ENCODE results near the gene ABCD1. TPM values are rescaled to one million over a fixed set of nuclear protein-coding genes. Genes with fewer than 3 reads are reported as not detected.
"Not testable (repeated sequence)": the region's sequence is repeated elsewhere in the genome, so short reads cannot be mapped to it uniquely, and the experiment has no call there.

The ABCD1 gene
- total and polyA plus RNA-seq, 5 donors = 11.0 to 15.9 (median 15.5) TPM

- H3K4me1 ChIP-seq (ENCODE audit: control insufficient read depth, insufficient read depth, low read length) = no peaks in the 10 kb centered on the region
- no peak overlapping the region for H3K4me3 ChIP-seq (ENCODE audit: low read length)
- no peaks in the 10 kb centered on the region for H3K27me3 ChIP-seq (ENCODE audit: control insufficient read depth, insufficient read depth)
- DNase-seq (peak in 1 of 3 donors; percentile 41), ATAC-seq (no peak)
- H3K9me3 ChIP-seq (ENCODE audit: control insufficient read depth, low read length) = no peaks in the 10 kb centered on the region
- WGBS = 94% methylated on average over 25 of the region's 27 CpGs
- H3K27ac ChIP-seq (ENCODE audit: low read length) = no peak overlapping the region
- intact Hi-C loops (cut with DNase I) = no loop called here
Observed at GRCh38 chrX:153738056-153738605, 13.5 kb downstream of the ABCD1 start.

DNA sequence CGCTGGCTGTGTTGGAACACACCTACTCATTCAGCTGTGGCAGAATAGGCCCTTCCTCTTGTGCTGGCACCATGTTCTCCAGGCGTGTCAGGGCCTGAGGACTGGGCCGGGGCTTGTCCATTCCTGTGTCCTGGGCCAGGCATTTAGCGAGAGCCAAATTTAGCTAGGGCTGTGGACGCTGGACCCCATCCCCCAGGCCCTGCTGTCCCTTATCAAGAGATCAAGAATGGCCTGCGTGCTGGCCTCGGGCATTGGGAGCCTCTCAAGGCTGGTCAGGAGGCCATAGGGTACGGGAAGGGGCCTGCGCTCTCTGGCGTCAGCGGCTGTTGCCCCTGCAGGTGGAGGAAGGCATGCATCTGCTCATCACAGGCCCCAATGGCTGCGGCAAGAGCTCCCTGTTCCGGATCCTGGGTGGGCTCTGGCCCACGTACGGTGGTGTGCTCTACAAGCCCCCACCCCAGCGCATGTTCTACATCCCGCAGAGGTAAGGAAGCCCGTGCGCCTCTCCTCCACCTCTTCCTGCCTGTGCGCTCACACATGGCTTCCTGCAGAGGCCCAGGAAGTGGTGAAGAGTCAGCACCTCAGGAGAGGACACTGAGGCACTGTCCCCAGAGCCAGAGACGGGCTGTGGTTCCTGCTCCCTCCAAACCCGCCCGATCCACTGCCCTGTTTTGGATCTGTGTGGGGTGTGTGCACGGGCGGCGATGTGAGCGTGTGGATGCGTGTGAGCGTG is 15.3 kb downstream of the ABCD1 start:
- WGBS = 84% methylated on average over 29 of the region's 29 CpGs
- peak in 2 of 3 donors; percentile 43 to 46 for DNase-seq
- no peak overlapping the region for H3K4me3 ChIP-seq (ENCODE audit: low read length)

DNA sequence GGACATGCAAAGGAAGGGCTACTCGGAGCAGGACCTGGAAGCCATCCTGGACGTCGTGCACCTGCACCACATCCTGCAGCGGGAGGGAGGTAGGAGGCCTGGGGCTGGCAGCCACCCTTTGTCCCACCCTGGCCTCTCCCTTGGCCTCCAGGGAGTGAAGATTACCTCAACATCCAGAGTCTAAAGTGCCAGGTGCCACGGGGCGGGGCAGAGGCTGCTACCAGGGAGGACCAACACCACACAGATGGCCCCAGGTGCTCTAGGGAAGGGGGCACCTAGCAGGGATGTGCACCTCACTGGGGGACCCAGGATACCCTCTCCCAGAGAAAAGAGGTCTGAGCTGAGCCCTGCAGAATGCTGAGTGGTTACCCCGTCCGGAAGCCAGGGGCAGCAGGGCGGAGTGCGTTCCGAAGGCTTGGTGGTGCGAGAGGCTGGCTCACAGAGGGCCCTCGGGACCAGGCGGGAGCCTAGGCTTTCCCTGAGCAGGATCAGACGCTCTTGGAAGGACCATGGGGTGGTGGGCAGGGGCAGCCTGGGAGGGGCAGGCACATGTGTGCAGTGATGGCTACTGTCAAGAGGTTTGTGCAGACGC is 16.1 kb downstream of the ABCD1 start:
- ATAC-seq (no peak), DNase-seq (peak in 2 of 3 donors; percentile 46 to 49)
- Histone ChIP-seq H3K4me3 (ENCODE audit: low read length) (no peak overlapping the region), H3K27me3 (ENCODE audit: control insufficient read depth, insufficient read depth) (no peaks in the 10 kb centered on the region), H3K4me1 (ENCODE audit: control insufficient read depth, insufficient read depth, low read length) (no peaks in the 10 kb centered on the region), H3K27ac (ENCODE audit: low read length) (no peak overlapping the region), H3K9me3 (ENCODE audit: control insufficient read depth, low read length) (no peaks in the 10 kb centered on the region)
- intact Hi-C loops (cut with DNase I) = no loop called here
- WGBS = 85% methylated on average over 16 of the region's 16 CpGs

More for the DNA sequence above, 15.3 kb downstream of the ABCD1 start:
- H3K27ac ChIP-seq (ENCODE audit: low read length) = no peak overlapping the region
- H3K9me3 ChIP-seq (ENCODE audit: control insufficient read depth, low read length) = no peaks in the 10 kb centered on the region
- no peaks in the 10 kb centered on the region for H3K27me3 ChIP-seq (ENCODE audit: control insufficient read depth, insufficient read depth)
- ATAC-seq = peak in 1 of 2 donors; percentile 32
- intact Hi-C loops (cut with DNase I) = no loop called here
- no peaks in the 10 kb centered on the region for H3K4me1 ChIP-seq (ENCODE audit: control insufficient read depth, insufficient read depth, low read length)

DNA sequence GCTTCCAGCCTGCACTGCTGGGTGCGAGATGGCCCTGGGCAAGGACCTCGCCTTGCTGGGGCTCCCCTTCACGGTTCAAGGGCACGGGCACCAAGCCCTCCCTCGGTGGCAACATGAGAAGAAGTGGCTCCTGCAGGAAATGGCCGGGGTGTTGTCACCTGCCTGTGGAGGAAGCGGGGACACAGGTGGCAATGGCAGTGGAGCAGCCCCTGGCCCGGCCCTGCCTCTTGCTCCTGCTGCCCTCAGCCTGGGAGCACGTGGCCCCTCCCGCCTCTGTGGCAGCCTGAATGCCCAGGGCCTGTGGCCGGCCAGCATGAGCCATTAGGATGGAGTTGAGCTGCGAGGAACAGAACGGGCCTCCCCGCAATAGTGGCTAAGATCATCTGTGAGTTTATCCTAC is 16.8 kb downstream of the ABCD1 start:
- Histone ChIP-seq H3K27me3 (ENCODE audit: control insufficient read depth, insufficient read depth) (no peaks in the 10 kb centered on the region), H3K4me3 (ENCODE audit: low read length) (no peak overlapping the region), H3K4me1 (ENCODE audit: control insufficient read depth, insufficient read depth, low read length) (no peaks in the 10 kb centered on the region), H3K27ac (ENCODE audit: low read length) (no peak overlapping the region), H3K9me3 (ENCODE audit: control insufficient read depth, low read length) (no peaks in the 10 kb centered on the region)
- no peak for ATAC-seq
- intact Hi-C loops (cut with DNase I) = no loop called here
- peak in 1 of 3 donors; percentile 48 for DNase-seq
- WGBS = 93% methylated on average over 14 of the region's 14 CpGs

- H3K9me3 ChIP-seq (ENCODE audit: control insufficient read depth, low read length); ATAC-seq; H3K4me3 ChIP-seq (ENCODE audit: low read length); intact Hi-C loops (cut with DNase I); H3K27ac ChIP-seq (ENCODE audit: low read length); H3K27me3 ChIP-seq (ENCODE audit: control insufficient read depth, insufficient read depth); H3K4me1 ChIP-seq (ENCODE audit: control insufficient read depth, insufficient read depth, low read length): not testable (repeated sequence)
- peak in 1 of 3 donors; percentile 42 for DNase-seq
- WGBS = 96% methylated on average over 14 of the region's 14 CpGs
Observed at GRCh38 chrX:153742111-153742510, 17.5 kb downstream of the ABCD1 start.

DNA sequence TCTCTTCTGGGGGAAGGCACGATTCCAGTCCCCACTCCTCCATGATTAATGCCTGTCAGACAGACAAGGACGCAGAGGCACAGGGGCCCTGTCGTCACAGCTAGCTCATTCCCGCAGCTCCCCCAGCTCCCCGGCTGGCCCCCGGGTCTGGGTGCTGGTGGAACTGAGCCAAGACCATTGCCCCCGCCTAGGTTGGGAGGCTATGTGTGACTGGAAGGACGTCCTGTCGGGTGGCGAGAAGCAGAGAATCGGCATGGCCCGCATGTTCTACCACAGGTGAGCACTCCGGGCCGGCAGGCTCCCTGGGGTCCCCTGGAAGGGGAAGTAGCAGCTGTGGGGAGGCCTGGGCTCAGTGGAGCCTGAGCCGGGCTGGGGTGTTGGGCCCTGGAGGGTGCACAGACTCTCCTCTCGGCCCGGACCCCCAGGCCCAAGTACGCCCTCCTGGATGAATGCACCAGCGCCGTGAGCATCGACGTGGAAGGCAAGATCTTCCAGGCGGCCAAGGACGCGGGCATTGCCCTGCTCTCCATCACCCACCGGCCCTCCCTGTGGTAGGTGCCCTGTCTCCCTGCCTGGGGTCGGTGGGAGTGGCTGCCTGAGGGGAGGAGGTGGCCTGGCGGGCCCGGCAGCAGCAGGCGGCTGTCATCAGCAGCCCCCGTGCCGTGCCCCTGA is 18.3 kb downstream of the ABCD1 start:
- H3K27ac ChIP-seq (ENCODE audit: low read length); H3K4me3 ChIP-seq (ENCODE audit: low read length); H3K9me3 ChIP-seq (ENCODE audit: control insufficient read depth, low read length); intact Hi-C loops (cut with DNase I); H3K4me1 ChIP-seq (ENCODE audit: control insufficient read depth, insufficient read depth, low read length); H3K27me3 ChIP-seq (ENCODE audit: control insufficient read depth, insufficient read depth); ATAC-seq: not testable (repeated sequence)
- WGBS = 69% methylated on average over 30 of the region's 32 CpGs
- DNase-seq = peak in 1 of 3 donors; percentile 51

GRCh38 chrX:153743468-153744209 is 19.0 kb downstream of the ABCD1 start:
- WGBS = 44% methylated on average over 31 of the region's 35 CpGs
- ATAC-seq; H3K9me3 ChIP-seq (ENCODE audit: control insufficient read depth, low read length); H3K4me3 ChIP-seq (ENCODE audit: low read length); H3K4me1 ChIP-seq (ENCODE audit: control insufficient read depth, insufficient read depth, low read length); H3K27me3 ChIP-seq (ENCODE audit: control insufficient read depth, insufficient read depth); H3K27ac ChIP-seq (ENCODE audit: low read length); intact Hi-C loops (cut with DNase I): not testable (repeated sequence)
- DNase-seq = peak; percentile 74 to 91 (median 89)

DNA sequence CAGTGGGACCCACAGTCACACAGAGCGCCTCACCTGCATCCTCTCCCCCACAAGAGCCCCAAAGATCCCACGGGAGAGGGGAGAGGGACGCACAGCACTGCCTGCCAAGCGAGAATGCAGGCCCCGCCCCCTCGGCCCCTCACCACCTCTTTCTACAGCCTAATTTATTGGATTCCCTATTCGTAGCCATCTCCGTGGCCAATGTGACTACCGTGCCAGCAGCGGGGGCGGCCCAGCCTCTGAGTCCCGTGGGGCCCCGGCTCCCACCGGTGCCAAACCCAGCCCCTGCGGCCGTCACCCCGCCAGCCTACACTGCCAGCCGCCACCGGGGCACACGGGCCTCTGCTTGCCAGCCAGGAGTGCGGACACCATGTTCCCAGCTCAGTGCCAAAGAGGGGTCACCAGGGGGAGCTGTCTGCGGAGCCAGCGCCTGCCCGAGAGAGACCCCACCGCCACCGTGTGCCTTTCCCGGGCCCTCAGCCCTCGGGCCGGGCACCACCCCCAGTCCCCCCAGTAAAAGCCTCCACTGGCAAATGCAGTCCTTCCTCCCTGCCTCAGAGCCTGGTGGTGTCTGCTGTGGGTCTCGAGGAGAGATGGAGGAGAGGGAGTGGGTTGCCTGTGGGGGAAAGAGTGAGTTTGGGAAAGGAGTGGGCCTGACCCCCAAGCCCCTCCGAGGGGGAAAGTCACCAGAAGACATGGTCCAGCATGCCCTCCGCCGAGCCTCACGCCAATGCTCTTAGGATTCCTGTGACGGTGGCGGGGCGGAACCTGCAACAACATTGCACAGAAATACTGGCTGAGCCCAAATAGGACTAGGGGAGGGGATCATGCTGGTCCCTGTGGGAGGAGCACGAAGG is 19.8 kb downstream of the ABCD1 start:
- no peak overlapping the region for H3K4me3 ChIP-seq (ENCODE audit: low read length)
- no peaks in the 10 kb centered on the region for H3K4me1 ChIP-seq (ENCODE audit: control insufficient read depth, insufficient read depth, low read length)
- WGBS = 9% methylated on average over 38 of the region's 38 CpGs
- peak; percentile 48 to 73 (median 68) for DNase-seq
- no peaks in the 10 kb centered on the region for H3K9me3 ChIP-seq (ENCODE audit: control insufficient read depth, low read length)
- H3K27ac ChIP-seq (ENCODE audit: low read length) = no peak overlapping the region
- intact Hi-C loops (cut with DNase I) = no loop called here
- no peak for ATAC-seq
- H3K27me3 ChIP-seq (ENCODE audit: control insufficient read depth, insufficient read depth) = no peaks in the 10 kb centered on the region

DNA sequence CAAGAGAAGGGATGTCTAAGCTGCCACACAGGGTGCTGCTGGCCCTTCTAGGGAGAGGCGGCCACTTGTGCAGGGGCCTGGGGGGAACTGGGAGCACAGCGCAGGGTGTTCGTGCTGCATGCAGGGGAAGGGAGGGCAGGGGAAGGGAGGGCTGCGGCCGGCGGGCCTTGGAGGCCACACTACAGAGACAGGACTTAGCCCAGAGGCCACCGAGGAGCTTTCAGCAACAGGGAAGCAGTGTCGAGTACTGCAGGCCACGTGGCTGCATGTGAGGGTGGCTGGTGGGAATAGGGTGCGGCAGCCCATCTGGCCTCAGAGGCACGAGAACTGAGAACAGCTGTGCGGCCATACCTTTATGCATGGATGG is 20.4 kb downstream of the ABCD1 start:
- H3K27me3 ChIP-seq (ENCODE audit: control insufficient read depth, insufficient read depth); H3K4me3 ChIP-seq (ENCODE audit: low read length); H3K27ac ChIP-seq (ENCODE audit: low read length); intact Hi-C loops (cut with DNase I); H3K4me1 ChIP-seq (ENCODE audit: control insufficient read depth, insufficient read depth, low read length); ATAC-seq; H3K9me3 ChIP-seq (ENCODE audit: control insufficient read depth, low read length); DNase-seq: not testable (repeated sequence)
- 25% methylated on average over 12 of the region's 12 CpGs for WGBS

DNA sequence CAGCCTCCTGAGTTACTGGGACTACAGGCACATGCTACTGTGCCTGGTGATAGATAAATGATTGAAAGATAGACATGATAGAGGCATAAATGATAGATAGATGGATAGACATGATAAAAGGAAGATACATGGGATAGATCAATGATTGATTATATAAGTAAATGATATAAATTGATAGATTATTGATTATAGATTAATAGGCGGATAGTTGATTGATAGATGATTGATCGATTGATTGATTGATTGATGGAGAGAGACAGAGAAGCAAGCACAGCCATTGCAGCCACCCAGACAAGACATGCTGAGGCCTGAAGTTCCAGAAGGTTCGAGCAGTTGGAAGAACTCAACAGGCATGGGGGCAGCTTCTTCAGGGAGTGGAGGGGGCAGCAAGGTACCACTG is 21.7 kb downstream of the ABCD1 start:
- Histone ChIP-seq H3K9me3 (ENCODE audit: control insufficient read depth, low read length) (no peaks in the 10 kb centered on the region), H3K4me3 (ENCODE audit: low read length) (no peak overlapping the region), H3K4me1 (ENCODE audit: control insufficient read depth, insufficient read depth, low read length) (no peaks in the 10 kb centered on the region), H3K27me3 (ENCODE audit: control insufficient read depth, insufficient read depth) (no peaks in the 10 kb centered on the region), H3K27ac (ENCODE audit: low read length) (no peak overlapping the region)
- intact Hi-C loops (cut with DNase I) = no loop called here
- WGBS = 86% methylated on average over 3 of the region's 3 CpGs
- ATAC-seq (no peak), DNase-seq (no peak)

Measured in right cardiac atrium (tissue), 5 donors.